Measurements from ENCODE around the gene ARCN1. TPM values are rescaled to one million over a fixed set of nuclear protein-coding genes. Genes with fewer than 3 reads are reported as not detected.

ARCN1 gene
- total and polyA plus RNA-seq, 2 donors (not counting 3 experiments of a cell fraction or from before 2014, with no cell fraction given) = 172 to 180 TPM

GRCh38 chr11:118607401-118608359 lies 35.5 kb downstream of the ARCN1 start, which contains the start of gene PHLDB1:
TSS of gene PHLDB1 (plus strand) at chr11:118607615. CDS start at chr11:118613837, 6,222 bp downstream.
- Histone ChIP-seq H3K27me3 (ENCODE audit: control insufficient read depth in 2 of 2, insufficient read depth in 2 of 2, low read length in 2 of 2) (no peaks in the 10 kb centered on the region), H3K9me3 (replicated peaks; ENCODE audit: control insufficient read depth, insufficient read depth, low read length) (no peaks in the 10 kb centered on the region), H3K4me1 (ENCODE audit: control insufficient read depth, extremely low read depth, insufficient read depth, low read length) (peaks cover 36% of the 10 kb centered on the region), H3K27ac (ENCODE audit: insufficient read depth, low read depth, low read length) (peak within 1 kb of the TSS; percentile 80), H3K36me3 (ENCODE audit: control insufficient read depth in 2 of 2, extremely low read depth in 1 of 2, insufficient read depth in 2 of 2, low read length in 2 of 2) (no peaks in the 10 kb centered on the region), H3K9me1 (replicated peaks; ENCODE audit: control insufficient read depth, extremely low read depth, insufficient read depth, low read length) (no peaks in the 10 kb centered on the region), H3K79me2 (ENCODE audit: control insufficient read depth, insufficient read depth, low read length) (peaks cover 28% of the 10 kb centered on the region), H2AFZ (ENCODE audit: low read depth, low read length) (peak within 1 kb of the TSS; percentile 7), H3K4me3 (replicated peaks in 1 of 3; ENCODE audit: insufficient read depth in 1 of 3, low read depth in 1 of 3, low read length in 3 of 3) (peak within 1 kb of the TSS; percentile 68 to 76 (median 71)), H3K9ac (replicated peaks; ENCODE audit: extremely low read depth, insufficient read depth, low read length) (peak within 1 kb of the TSS; percentile 89), H3K4me2 (ENCODE audit: insufficient read depth, low read length) (peak within 1 kb of the TSS; percentile 73), H4K20me1 (replicated peaks; ENCODE audit: control insufficient read depth, extremely low read depth, insufficient read depth, low read length) (no peaks in the 10 kb centered on the region)
- dilution Hi-C loops (cut with MboI; ENCODE audit: extremely low pct_ligation_motif_present, low sequenced_read_pairs) (no loop called here), intact Hi-C loops (cut with micrococcal nuclease) (loop anchor here (1.0 to 2.0 kb wide), 4 partner anchors 12 to 52 kb away; no protein-coding TSS in a partner anchor)
- TSS peak; percentile 7 for BruUV-seq (replicated peaks)
- TF ChIP-seq POLR2AphosphoS5 (IDR thresholded peaks at IDR 0.05; ENCODE audit: insufficient read depth, low read depth, low read length) (no peak), POLR2A (IDR thresholded peaks at IDR 0.05; ENCODE audit: low read depth, low read length) (peak; percentile 58), EZH2 (IDR thresholded peaks at IDR 0.05; ENCODE audit: borderline replicate concordance, low read depth, low read length, severe bottlenecking) (no peak), GATA2 (IDR thresholded peaks at IDR 0.05; ENCODE audit: insufficient read depth, insufficient read length, low read depth, low read length) (no peak)
- TF ChIP-seq, protein P1, sequence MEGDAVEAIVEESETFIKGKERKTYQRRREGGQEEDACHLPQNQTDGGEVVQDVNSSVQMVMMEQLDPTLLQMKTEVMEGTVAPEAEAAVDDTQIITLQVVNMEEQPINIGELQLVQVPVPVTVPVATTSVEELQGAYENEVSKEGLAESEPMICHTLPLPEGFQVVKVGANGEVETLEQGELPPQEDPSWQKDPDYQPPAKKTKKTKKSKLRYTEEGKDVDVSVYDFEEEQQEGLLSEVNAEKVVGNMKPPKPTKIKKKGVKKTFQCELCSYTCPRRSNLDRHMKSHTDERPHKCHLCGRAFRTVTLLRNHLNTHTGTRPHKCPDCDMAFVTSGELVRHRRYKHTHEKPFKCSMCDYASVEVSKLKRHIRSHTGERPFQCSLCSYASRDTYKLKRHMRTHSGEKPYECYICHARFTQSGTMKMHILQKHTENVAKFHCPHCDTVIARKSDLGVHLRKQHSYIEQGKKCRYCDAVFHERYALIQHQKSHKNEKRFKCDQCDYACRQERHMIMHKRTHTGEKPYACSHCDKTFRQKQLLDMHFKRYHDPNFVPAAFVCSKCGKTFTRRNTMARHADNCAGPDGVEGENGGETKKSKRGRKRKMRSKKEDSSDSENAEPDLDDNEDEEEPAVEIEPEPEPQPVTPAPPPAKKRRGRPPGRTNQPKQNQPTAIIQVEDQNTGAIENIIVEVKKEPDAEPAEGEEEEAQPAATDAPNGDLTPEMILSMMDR (IDR thresholded peaks at IDR 0.05; ENCODE audit: extremely low read depth in 1 of 2, insufficient read depth in 1 of 2, low read depth in 1 of 2, low read length in 2 of 2) = peak; percentile 68 to 85
- peak; percentile 71 for FAIRE-seq
- CTCF ChIA-PET = interaction anchor here (0.6 to 9.3 kb wide), 11 partner anchors 13 to 133 kb away, joined by 3 to 138 read pairs (median 7); partner anchors contain the start of gene ARCN1
- POLR2A ChIA-PET = interaction anchor here (3.1 to 4.1 kb wide), 2 partner anchors 12 to 14 kb away, joined by 14 to 29 read pairs; no protein-coding TSS in a partner anchor
- peak; percentile 70 for DNase-seq (ENCODE audit: low read depth, low spot score)

All from endothelial cell of umbilical vein (primary cell).